Inferior parietal cortex (tissue), 1 donor: ENCODE data around the gene ADAMTS14.
A peak's percentile ranks its signal among the peaks of the same experiment; 100 is the strongest.

ENCODE experiments used
- DNase-seq: peaks from one replicate; pipeline ENCODE4 v3.0.0-alpha.2; 2016; ENCODE audit errors: extremely low spot score

ADAMTS14 gene

GRCh38 chr10:70692043-70692603, 19.8 kb downstream of the ADAMTS14 start:
- no peak for DNase-seq

- DNase-seq: no peak
Observed at GRCh38 chr10:70693619-70694335, 21.5 kb downstream of the ADAMTS14 start.

GRCh38 chr10:70694418-70695141, 22.3 kb downstream of the ADAMTS14 start:
- DNase-seq: no peak

GRCh38 chr10:70695241-70696030, 23.1 kb downstream of the ADAMTS14 start:
- DNase-seq: no peak

GRCh38 chr10:70698211-70698610, 25.9 kb downstream of the ADAMTS14 start:
- no peak for DNase-seq

GRCh38 chr10:70699063-70699658, 26.9 kb downstream of the ADAMTS14 start:
- no peak for DNase-seq

GRCh38 chr10:70699659-70700174, 27.4 kb downstream of the ADAMTS14 start:
- no peak for DNase-seq

DNA sequence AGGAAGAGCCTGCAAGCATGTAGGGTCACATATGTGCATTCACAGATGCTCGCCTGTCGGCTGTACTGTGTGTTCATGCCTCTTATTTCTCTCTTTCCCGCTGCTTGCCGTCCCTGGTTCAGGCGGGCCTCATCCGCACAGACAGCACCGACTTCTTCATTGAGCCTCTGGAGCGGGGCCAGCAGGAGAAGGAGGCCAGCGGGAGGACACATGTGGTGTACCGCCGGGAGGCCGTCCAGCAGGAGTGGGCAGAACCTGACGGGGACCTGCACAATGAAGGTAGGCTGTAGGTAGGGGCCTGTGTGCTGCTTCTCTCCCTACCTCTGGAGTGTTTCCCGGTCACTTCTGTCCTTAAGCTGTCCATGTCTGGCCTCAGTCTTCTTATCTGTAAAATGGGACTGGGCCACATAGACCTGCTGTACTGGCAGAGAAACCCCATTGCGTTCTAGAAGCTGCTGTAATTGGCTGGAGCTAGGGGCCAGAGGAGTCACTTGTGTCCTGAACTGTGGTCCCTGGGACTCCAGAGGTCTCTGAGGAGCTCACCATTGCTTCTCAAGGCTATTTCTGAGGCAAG, 30.0 kb downstream of the ADAMTS14 start:
- DNase-seq: no peak

GRCh38 chr10:70704211-70704610, 31.9 kb downstream of the ADAMTS14 start:
- DNase-seq: no peak

DNA sequence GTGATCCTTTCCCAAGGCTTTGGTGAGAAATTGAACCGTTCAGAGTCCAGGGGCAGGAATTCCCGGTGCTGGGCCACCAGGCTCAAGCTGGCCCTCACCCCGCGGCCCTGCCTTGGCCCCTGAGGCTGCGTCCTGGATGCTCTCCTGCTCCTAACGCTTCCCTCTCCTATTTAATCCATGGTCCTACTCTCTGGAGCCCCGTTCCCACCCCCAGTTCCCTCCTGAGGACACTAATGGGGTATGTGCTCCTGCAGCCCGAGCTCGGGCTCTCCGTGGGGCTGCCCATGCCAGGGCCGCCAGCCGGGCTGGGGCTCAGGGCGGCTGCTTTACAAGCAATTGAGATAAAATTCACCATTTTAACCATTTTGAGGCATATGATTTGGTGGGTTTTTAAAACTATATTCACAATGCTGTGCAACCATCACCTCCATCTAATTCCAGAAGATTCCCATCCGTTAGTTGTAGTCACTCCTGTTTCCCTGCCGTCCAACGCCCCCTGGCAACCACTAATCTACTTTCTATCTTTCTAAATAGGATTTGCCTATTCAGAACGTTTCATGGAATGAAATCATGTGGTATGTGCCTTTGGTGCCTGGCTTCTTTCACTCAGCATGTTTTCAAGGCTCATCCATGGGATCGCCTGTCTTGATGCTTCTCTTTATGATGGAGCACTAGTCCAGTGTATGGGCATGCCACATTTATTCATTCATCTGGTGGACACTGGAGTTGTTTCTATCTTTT, 33.0 kb downstream of the ADAMTS14 start:
- no peak for DNase-seq

DNA sequence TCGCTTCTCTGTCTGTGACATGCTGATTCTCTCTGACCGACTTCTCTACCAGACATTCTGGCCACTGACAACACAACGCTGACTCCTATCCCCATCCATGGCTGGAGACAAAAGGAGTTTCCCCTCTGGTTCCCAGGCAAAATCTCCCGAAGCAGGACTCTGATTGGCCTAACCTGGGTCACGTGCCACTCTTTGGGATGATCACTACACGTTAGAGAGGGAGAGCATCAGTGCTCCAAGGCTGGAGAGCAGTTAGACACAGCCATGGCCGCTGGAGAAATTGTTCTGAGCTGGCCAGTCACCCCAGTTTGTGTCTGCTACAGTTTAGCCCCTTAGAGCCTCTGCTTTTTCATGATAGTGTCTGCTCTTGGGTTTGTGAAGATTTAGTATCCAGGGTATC, 38.9 kb downstream of the ADAMTS14 start:
- DNase-seq: no peak

GRCh38 chr10:70711911-70712310, 39.6 kb downstream of the ADAMTS14 start:
- DNase-seq: no peak

DNA sequence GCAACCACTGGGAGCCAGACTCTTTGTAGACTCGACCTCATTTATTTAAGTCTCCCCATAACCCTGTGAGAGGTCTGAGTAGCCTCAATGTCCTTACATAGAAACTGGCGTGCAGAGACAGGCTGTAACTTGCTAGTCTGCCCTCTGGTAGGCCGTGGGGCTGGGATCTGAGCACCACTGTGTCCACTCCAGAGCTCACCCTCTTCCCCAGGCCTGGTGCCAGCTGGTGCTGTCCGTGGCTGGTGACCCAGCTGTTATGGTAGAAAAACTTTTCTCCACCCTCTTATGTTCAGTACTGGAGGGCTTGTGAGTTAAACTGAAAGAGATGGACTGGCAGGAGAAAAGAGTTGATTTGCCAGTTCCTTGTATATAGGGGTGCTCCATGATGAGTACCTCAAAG, 41.9 kb downstream of the ADAMTS14 start:
- peak; percentile 20 for DNase-seq

DNA sequence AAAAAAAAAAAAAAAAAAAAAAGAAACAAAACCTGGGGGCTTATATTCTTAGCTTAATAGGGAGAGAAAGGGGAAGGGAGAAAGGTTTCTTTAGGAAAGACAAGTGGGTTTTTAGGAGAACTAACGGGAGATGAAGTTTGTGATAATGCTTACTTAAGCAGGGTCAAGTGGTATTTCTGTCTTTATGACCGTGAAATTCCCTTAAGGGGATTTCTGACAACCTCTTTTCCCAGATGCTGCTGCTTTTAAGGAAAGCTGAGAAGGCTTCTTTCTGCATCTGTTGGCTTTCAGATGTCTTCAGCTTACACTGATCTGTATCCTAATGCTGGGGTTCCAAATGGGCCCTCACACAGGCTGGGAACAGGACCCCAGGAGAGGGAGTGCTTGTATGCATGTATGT, 42.6 kb downstream of the ADAMTS14 start:
- no peak for DNase-seq

GRCh38 chr10:70715853-70716795, 43.8 kb downstream of the ADAMTS14 start:
- no peak for DNase-seq

DNA sequence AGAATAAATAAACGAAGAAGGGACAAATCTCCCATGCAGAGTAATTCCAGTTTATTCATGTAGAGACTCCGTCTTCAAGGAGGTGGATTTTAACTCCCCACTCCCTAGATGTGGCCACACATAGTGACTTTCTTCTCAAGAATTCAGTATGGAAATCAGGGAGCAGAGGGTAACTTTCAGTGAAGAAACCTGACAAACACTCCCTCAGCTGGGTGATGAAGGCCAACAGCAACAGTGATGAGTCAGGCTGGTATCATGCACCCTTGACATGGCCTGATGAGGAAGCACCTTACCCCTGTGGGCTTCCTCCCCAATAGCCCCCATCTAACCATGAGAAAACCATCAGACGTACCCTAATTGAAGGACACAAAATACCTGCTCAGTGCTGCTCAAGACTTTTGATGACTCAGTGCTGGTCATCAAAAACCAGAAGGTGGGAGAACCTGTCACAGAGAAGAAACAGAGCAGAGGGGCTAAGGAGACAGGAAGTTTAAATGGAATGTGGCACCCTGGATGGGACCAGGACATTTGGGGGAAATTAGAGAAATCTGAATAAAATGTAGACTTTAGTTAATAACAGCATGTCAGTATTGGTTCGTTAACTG, 50.6 kb downstream of the ADAMTS14 start:
- DNase-seq: no peak

DNA sequence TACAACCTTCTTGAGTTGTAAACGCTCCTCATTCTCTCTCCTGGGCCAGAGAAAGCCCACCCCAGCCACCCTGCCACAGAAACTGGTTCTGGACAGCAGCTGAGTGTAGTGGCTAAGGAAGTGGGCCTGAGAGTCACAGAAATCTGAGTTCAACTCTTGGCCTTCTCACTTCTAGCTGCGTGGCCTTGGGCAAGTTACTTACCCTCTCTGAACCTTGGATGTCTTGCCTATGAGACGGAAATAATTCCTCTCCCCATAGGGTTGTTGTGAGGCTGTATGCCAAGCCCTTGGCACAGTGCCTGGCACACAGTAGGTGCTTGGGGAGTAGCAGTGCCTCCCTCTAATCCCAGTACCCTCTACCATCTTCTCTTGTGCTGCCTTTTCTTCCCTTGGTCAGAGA, 51.5 kb downstream of the ADAMTS14 start:
- DNase-seq: no peak

GRCh38 chr10:70726909-70727495, 54.7 kb downstream of the ADAMTS14 start:
- DNase-seq: peak; percentile 59

DNA sequence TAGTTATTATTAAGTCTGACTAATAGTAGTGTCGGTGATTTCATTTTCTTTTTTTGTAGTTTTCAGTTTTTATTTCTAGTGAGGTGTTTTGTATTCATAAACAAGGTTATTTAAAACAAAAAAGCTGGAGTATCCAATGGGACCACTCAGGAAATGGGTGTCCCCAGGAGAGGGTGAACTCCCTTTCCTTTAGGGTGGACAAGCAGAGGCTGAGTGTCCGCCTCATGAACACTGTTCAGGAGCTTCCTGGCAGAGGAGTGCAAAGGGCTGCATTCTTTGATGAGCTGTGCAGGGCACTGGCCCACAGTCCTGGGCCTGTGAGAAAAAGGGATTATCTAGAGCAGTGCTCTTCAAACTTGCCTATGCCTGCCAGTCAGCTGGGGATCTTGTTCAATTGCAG, 56.0 kb downstream of the ADAMTS14 start:
- DNase-seq: no peak
